ENCODE data around the gene PPFIA1. TPM values are rescaled to one million over a fixed set of nuclear protein-coding genes. Genes with fewer than 3 reads are reported as not detected.

PPFIA1 gene
- total and polyA plus RNA-seq, 10 of the 15 experiments (the other 5 are each of a cell fraction or from before 2014, with no cell fraction given) = 5.2 to 26.2 (median 15.8) TPM

- TF ChIP-seq PKNOX1 (IDR thresholded peaks at IDR 0.05) (no peak), SPI1 (IDR thresholded peaks at IDR 0.05; ENCODE audit: borderline replicate concordance, insufficient read depth, low read depth, low read length) (no peak), CEBPB (IDR thresholded peaks at IDR 0.05; ENCODE audit: borderline replicate concordance in 1 of 2, low read depth in 2 of 2, low read length in 2 of 2) (no peak), BCL3 (IDR thresholded peaks at IDR 0.05; ENCODE audit: borderline replicate concordance, insufficient read depth, low read depth, low read length, poor library complexity, severe bottlenecking) (no peak), TARDBP (IDR thresholded peaks at IDR 0.05; ENCODE audit: borderline replicate concordance) (no peak), YBX1 (IDR thresholded peaks at IDR 0.05) (no peak)
Measured at GRCh38 chr11:70376621-70377020, 106.1 kb downstream of the PPFIA1 start (continued).

GRCh38 chr11:70377645-70378044, 107.2 kb downstream of the PPFIA1 start:
- H3K79me2 ChIP-seq (ENCODE audit: control insufficient read depth, insufficient read depth, low read length) = no peaks in the 10 kb centered on the region
- H3K4me3 ChIP-seq = no peak overlapping the region
- H4K20me1 ChIP-seq (ENCODE audit: control insufficient read depth, insufficient read depth) = no peaks in the 10 kb centered on the region
- SMC1A ChIA-PET (ENCODE audit: uncharacterized antibody, unreplicated experiment) = interaction anchor here (1.1 to 1.7 kb wide), 2 partner anchors 11 to 13 kb away, joined by 3 to 4 read pairs; no protein-coding TSS in a partner anchor
- CTCF ChIA-PET = interaction anchor here (0.7 kb wide), 1 partner anchor 319 kb away, joined by 3 read pairs; no protein-coding TSS in a partner anchor
- TF ChIP-seq HDAC6 (IDR thresholded peaks at IDR 0.05; ENCODE audit: unreplicated experiment) (no peak), ZSCAN29 (IDR thresholded peaks at IDR 0.05) (no peak)
- H3K4me2 ChIP-seq (ENCODE audit: control insufficient read depth, insufficient read depth) = no peak overlapping the region
- H3K36me3 ChIP-seq (ENCODE audit: control insufficient read depth in 2 of 2, insufficient read depth in 2 of 2, low read length in 1 of 2) = peaks cover 15% of the 10 kb centered on the region in 2 experiments
- POLR2A ChIA-PET = no interaction called here
- H3K27ac ChIP-seq (ENCODE audit: control insufficient read depth, insufficient read depth) = no peak overlapping the region
- no TSS peak for BruUV-seq (replicated peaks)
- intact Hi-C loops (cut with micrococcal nuclease; ENCODE audit: unreplicated experiment) = no loop called here
- H2AFZ ChIP-seq (ENCODE audit: control insufficient read depth, low read depth, low read length) = no peak overlapping the region
- 97% methylated on average over 8 of the region's 8 CpGs for WGBS (ENCODE audit: insufficient coverage, insufficient replicate concordance, low lambda C conversion rate, missing lambda C conversion rate)
- no peaks in the 10 kb centered on the region for H3K9me3 ChIP-seq (replicated peaks; ENCODE audit: control insufficient read depth, insufficient read depth, low read length)
- ATAC-seq (no peak), FAIRE-seq (no peak), DNase-seq (ENCODE audit: low read depth, low spot score) (no peak)
- H3K27me3 ChIP-seq (replicated peaks in 1 of 2; ENCODE audit: control insufficient read depth in 2 of 2, insufficient read depth in 2 of 2, low read length in 1 of 2) = no peaks in the 10 kb centered on the region
- in situ Hi-C loops (cut with MboI) = no loop called here
- RAD21 ChIA-PET (ENCODE audit: unreplicated experiment) = no interaction called here
- no peaks in the 10 kb centered on the region for H3K4me1 ChIP-seq (ENCODE audit: control insufficient read depth, insufficient read depth, low read length)
- no peak overlapping the region for H3K9ac ChIP-seq (ENCODE audit: control insufficient read depth, insufficient read depth, low read length)

Measured in GM12878 (cell line).